ENCODE measurements around the gene CPM. TPM values are rescaled to one million over a fixed set of nuclear protein-coding genes. Genes with fewer than 3 reads are reported as not detected.

CPM gene
- total and polyA plus RNA-seq, 10 of the 15 experiments (the other 5 are each of a cell fraction or from before 2014, with no cell fraction given) = 0.06 to 1.7 (median 0.41) TPM

GRCh38 chr12:68932128-68932960, 627 bp downstream of the CPM start (continued):
- TF ChIP-seq ZBTB33 (IDR thresholded peaks at IDR 0.05) (no peak), RELA (IDR thresholded peaks at IDR 0.05; ENCODE audit: borderline replicate concordance, partially characterized antibody) (no peak), MLLT1 (IDR thresholded peaks at IDR 0.05) (no peak), IKZF1 (conservative IDR thresholded peaks at IDR 0.05) (peak; percentile 54; the same call in 1 of the 2 replicates), PRDM15 (CRISPR knock-in tag; IDR thresholded peaks at IDR 0.05) (no peak), GATAD2B (conservative IDR thresholded peaks at IDR 0.05; ENCODE audit: low read depth) (0 out of 2 replicates have a peak, but pooled peaks have one; percentile 12), MYC (IDR thresholded peaks at IDR 0.05; ENCODE audit: insufficient read depth, insufficient read length, insufficient replicate concordance, low read length, severe bottlenecking) (no peak), MAX (IDR thresholded peaks at IDR 0.05; ENCODE audit: low read depth, low read length) (no peak), SMAD1 (IDR thresholded peaks at IDR 0.05; ENCODE audit: low read depth, partially characterized antibody) (no peak), SMARCA5 (IDR thresholded peaks at IDR 0.05) (no peak), HDAC6 (IDR thresholded peaks at IDR 0.05; ENCODE audit: unreplicated experiment) (no peak), CHD1 (IDR thresholded peaks at IDR 0.05; ENCODE audit: low read depth, low read length) (no peak), ATF7 (IDR thresholded peaks at IDR 0.05; ENCODE audit: low read depth) (no peak), ATF2 (IDR thresholded peaks at IDR 0.05; ENCODE audit: low read length) (no peak), ZNF274 (IDR thresholded peaks at IDR 0.05; ENCODE audit: insufficient read depth, insufficient read length) (no peak), USF2 (IDR thresholded peaks at IDR 0.05; ENCODE audit: borderline replicate concordance, low read depth, low read length) (no peak), KDM1A (IDR thresholded peaks at IDR 0.05; ENCODE audit: borderline replicate concordance) (no peak), RFX5 (IDR thresholded peaks at IDR 0.05; ENCODE audit: low read depth, low read length) (peak; percentile 65; the same call in 1 of the 2 replicates)

Data from GM12878 (cell line).